ENCODE measurements around the gene TSR3. TPM values are rescaled to one million over a fixed set of nuclear protein-coding genes. Genes with fewer than 3 reads are reported as not detected.
"Not testable (repeated sequence)": the region's sequence is repeated elsewhere in the genome, so short reads cannot be mapped to it uniquely, and the experiment has no call there.

The TSR3 gene
- polyA plus RNA-seq, 1 donor = 32.6 TPM

DNA sequence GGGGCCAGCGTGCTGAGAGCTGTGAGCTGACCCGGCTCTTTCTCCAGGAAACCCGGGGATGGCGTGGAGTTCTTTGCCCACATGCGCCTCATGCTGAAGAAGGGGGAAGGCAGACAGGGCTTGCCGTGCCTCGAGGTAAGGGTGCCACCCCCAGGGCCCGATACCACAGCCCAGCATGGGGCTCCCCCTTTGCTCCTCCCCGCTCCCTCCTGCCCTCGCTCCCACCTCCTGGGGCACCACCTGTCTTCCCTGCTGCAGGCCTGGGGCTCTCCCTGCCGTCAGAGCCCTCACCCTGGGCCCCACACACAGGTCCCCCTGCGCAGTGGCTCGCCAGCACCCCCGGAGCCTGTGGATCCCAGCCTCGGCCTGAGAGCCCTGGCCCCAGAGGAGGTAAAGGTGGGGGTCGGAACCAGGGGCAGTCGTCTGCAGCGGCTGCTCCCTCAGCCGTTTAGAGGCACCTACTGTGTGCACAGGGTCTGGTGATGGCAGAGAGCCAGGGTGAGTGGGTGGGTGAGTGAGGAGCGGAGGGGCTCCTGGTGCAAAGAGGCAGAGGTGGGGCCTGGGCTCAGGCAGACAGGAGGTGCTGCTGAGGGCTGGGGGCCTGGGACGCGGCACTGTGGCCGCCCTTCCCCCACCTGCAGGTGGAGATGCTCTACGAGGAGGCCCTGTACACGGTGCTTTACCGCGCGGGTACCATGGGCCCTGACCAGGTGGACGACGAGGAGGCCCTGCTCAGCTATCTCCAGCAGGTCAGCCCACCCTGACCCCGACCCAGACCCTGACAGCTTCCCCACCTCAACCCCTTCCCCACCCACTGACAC is 12.6 kb downstream of the TSR3 start:
- no peak for DNase-seq

DNA sequence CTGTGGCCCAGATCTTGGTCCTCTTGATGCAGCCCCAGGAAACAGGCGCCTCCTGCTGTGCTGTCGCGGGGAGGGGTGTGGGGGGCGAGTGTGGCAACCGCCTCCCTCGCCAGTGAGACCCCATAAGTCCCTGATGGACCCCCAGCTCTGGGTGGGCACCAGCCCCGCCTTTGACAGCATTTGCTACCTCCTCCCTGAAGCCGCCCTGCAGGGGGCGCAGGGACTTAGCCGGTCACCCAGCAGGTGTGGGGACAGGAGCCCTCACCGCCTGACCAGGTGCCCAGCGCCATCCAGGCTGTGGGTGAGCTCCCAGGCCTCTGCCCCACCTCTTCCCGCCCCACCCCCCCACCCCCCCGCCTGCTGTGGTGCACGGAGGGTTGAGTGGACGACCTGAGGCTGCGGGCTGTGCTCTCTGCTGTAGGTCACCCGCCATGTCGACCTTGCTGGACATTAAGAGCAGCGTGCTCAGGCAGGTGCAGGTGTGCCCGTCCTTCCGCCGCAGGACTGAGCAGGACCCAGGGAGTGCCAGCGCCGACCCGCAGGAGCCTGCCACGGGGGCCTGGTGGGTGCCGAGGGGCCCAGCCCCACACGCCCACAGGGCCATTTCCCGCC is 13.5 kb downstream of the TSR3 start:
- DNase-seq = no peak

DNA sequence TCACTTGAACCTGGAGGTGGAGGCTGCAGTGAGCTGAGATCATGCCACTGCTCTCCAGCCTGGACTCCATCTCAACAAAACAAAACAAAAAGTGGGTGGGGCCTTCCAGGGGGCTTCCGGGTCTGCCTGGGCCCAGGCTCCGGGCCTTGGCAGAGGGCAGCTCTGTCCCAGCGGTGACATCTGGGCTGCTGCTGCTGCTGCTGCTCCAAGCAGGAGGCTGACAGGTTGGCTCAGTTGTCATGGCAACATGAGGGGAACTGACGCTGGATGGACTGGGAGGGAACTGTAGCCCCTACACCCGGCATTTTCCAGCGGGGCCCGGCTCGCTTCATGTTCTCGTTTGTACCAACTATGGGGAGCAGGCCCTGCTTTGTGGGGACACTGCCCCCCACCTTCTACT is 14.2 kb downstream of the TSR3 start:
- no peak for DNase-seq

DNA sequence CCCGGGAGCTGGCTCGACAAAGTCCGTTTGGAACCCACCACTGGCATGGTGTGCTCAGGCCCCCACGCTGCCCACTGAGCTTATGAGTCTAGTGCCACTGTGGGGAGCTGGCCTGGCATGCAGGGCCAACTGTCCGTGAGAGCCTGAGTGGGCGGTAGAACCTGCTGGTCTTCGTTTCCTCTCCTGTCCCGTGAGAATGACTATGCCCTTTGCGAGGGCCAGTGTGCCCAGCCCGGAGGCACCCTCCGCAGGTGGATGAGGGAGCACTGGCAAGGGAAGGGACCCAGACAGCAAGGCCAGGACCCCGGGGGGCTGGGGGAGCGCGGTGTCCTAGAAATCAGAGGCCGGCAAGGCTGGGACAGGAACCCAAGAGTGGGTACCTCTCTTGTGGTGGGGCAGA is 15.1 kb downstream of the TSR3 start:
- DNase-seq = no peak

DNA sequence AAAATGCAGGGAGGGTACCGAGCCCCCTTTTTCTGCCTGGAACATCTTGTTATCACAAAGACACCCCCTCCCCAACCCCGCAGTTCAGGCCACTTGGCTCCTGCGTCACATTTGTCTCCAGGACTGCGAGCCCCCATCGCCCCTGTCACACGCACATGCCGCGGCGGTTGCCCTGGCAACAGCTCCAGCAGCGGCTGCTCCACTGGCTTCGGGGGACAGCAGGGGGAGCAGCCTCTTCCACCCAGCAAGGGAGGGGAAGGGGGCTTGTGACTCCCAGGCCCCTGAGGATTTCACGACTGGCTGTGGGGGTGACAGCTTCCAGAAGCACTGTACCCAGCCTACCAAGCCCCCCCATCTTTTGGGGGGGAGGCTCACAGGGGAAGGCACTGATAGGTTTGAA is 15.7 kb downstream of the TSR3 start:
- no peak for DNase-seq

DNA sequence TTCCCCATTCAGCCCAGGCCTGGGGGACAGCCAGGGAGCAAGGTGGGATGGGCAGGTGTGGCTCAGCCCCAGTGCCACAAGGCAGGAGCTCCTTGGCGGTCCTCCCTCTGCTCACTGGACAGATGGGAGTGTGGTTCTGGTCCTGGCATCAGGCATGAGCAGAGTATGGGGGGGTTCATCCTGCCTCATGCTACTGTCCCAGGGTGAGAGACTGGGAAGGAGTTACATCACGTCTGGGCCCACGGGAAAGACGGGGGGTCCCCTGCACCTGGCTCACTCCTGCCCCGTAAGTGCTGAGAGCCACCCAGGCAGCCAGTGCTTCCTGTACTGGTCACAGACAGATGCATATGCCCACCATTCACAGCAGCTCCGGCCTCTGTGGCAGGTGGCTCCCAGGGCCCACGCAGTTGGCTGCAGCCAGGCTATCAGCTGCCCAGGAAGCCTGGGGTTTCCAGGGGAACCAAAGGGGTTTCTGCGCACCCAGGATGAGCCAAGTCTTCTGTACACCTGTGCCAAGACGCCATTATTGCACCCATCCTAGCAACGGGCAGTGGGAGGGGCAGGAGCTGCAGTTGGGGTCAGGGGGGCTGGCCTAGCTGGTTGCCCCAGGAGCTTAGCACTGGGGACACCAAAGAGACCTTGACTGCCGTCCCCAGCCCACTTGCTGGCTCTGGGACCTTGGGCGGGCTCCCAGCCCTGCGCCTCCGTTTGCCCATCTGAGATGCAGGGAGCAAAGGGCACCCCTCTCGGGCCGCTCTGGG is 16.3 kb downstream of the TSR3 start:
- DNase-seq = no peak

GRCh38 chr16:1334739-1335138 is 16.9 kb downstream of the TSR3 start:
- no peak for DNase-seq

DNA sequence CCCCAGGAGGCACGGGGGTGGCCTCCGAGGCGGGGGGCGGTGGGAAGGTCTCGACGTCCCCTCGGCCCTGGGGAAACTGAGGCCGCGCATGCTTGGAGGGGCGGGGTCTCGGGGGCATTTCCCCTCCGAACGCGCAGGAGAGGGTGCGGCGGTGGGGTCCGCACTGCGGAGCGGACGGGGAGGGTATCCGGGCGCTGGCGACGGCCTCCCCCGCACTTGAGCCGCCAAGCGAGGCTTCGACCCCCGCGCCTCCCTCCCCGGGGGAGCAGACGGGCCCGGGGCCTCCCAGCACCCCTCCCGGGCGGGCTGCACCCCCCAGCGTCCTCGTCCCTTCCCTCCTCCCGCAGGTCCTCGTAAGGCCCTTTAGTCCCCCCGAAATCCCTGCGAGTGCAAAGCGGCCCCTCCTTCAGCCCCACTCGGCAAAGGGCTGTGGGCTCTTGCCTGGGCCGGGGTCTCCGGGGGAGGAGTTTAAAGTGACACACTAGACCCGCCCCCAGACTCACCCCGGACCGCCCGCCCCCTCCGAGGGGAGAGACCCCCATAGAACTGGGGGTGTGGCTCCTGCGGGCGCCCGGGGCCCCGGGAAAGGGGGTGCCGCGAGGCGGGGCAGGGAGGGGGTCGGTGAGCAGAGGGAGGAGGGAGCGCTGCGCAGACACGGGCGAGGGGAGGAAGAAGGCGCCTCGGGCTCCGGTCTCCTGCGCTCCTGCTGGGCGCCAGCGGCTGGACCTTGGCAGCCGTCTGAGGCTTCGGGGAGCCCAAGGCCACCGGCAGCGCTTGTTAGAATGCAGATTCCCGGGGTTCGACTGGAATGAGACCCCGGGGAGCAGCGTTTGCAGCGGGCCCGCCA is 17.6 kb downstream of the TSR3 start:
- DNase-seq = no peak

GRCh38 chr16:1333149-1333812 is 18.4 kb downstream of the TSR3 start, which contains the start of gene BAIAP3:
TSS of gene BAIAP3 (plus strand) at chr16:1333645. CDS start at chr16:1338550, 4,905 bp downstream.
- no peak for DNase-seq

GRCh38 chr16:1332618-1333148 is 19.0 kb downstream of the TSR3 start:
- no peak for DNase-seq

DNA sequence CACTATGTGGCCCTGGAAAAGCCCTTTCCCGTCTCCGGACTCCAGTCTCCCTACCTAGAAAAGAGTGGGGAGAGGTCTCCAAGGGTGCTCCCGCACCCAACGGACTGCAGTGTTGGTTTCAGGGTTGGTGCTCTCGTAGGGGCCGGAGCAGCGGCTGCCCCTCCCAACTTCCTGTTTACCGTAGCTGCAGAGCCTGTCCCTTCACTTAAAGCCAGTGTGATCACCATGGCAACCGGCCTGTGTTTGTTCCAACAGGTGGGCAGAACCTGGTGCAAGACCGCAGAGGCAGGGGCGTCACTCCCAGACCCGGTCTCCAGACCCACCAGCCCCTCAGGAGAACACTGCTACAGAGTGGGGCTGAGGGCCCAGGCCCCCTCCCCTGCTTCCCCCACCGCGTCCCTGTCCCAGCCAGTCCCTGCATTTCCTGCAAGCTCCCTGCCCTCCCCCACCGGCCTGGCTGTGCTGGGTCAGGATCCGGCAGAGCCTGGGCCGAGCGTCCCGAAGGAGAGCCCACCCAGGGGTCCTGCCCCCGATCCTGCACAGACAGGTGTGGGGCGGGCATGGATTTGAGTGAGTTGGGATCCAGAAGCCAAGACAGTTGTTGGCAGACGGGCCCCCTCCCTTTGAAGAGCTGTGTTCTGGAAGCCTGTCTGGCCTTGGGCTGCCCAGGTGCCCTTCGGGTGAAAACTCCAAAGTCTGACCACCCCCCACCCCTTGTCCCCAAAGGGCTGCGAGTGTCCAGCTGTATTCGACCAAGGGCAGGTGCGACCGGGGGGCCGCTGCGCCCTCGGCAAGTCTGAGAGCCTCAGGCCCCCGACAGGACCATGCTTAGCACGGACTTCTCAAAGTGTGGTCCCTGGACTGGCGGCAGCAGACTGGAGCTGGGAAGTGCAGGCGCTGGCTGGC is 19.7 kb downstream of the TSR3 start:
- DNase-seq = peak; percentile 87

GRCh38 chr16:1330931-1331711 is 20.6 kb downstream of the TSR3 start:
- DNase-seq = no peak

GRCh38 chr16:1330260-1330914 is 21.3 kb downstream of the TSR3 start:
- DNase-seq = no peak

DNA sequence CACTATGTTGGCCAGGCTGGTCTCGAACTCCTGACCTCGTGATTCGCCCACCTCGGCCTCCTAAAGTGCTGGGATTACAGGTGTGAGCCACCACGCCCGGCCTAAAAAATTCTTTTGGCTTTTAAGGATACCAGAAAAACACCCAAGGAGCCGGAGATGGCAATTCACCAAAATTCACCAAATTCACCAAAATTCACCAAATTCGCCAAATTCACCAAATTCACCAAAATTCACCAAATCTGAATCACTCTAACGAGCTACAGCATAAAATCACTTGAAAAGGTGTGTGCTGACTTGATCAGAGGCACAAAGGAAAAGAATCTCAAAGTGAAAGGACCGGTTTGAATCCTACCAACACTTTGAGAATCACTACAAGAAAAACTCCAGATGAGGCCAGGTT is 22.7 kb downstream of the TSR3 start:
- not testable (repeated sequence) for DNase-seq

GRCh38 chr16:1328136-1328535 is 23.5 kb downstream of the TSR3 start:
- DNase-seq = not testable (repeated sequence)

DNA sequence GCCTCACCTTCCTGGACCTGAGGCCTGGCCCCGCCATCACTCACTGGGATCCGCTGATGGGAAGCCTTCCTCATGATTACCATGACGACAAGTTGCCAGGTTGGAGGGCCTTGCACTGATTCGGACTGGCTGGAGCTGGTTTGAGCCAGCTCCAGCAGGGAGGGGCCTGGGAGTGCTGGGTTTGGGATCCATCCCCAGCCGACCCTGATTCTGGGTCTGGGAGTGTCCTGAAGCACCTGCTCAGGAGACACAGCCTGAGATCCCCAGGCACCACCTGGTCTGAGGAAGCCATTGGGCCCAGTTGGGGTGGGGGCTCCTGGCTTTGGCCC is 24.1 kb downstream of the TSR3 start:
- DNase-seq = no peak

GRCh38 chr16:1326946-1327618 is 24.6 kb downstream of the TSR3 start:
- DNase-seq = no peak

- no peak for DNase-seq
These were observed 25.3 kb downstream of the TSR3 start for GRCh38 chr16:1326391-1326790.
